HepG2 (cell line): ENCODE measurements around the gene MYD88. TPM values are rescaled to one million over a fixed set of nuclear protein-coding genes. Genes with fewer than 3 reads are reported as not detected.

Experiments
- ARID2 ChIP-seq: sonication (generic); formaldehyde crosslinking; IDR thresholded peaks from 2 replicates; pipeline ENCODE4 v1.8.1; 2022; ENCODE audit warnings: mild to moderate bottlenecking, missing genetic modification reagents, borderline replicate concordance
- BRF2 ChIP-seq: sonication (generic); formaldehyde crosslinking; IDR thresholded peaks from 2 replicates; pipeline ENCODE4 v1.8.1; 2022; ENCODE audit warnings: mild to moderate bottlenecking, missing genetic modification reagents
- CHD4 ChIP-seq: fragments of 200-600 bp; sonication (generic); IDR thresholded peaks from 2 replicates; pipeline ENCODE4 v1.7.0; 2017; ENCODE audit warnings: mild to moderate bottlenecking, low read length, borderline replicate concordance
- E2F2 ChIP-seq: sonication (generic); formaldehyde crosslinking; IDR thresholded peaks from 2 replicates; pipeline ENCODE4 v1.4.0; 2020; ENCODE audit warnings: missing genetic modification reagents, borderline replicate concordance
- EED ChIP-seq: sonication (generic); formaldehyde crosslinking; IDR thresholded peaks from 2 replicates; pipeline ENCODE4 v1.5.0; 2020; ENCODE audit warnings: mild to moderate bottlenecking, missing genetic modification reagents
- KIAA2018 ChIP-seq: sonication (generic); formaldehyde crosslinking; IDR thresholded peaks from 2 replicates; pipeline ENCODE4 v1.5.0; 2020; ENCODE audit warnings: mild to moderate bottlenecking, missing genetic modification reagents, borderline replicate concordance
- KLF9 ChIP-seq: IDR thresholded peaks from 2 replicates; pipeline ENCODE4 v1.6.1; 2016; ENCODE audit warnings: low read depth
- MAF1 ChIP-seq: sonication (generic); formaldehyde crosslinking; IDR thresholded peaks from 2 replicates; pipeline ENCODE4 v1.5.0; 2020; ENCODE audit warnings: missing genetic modification reagents, borderline replicate concordance
- NR2F2 ChIP-seq: IDR thresholded peaks from 2 replicates; pipeline ENCODE4 v1.6.1; 2012; ENCODE audit warnings: low read depth, inconsistent platforms, borderline replicate concordance
- PCBP2 ChIP-seq: fragments of 200-400 bp; formaldehyde crosslinking; optimal IDR thresholded peaks from 2 replicates; pipeline ENCODE3; 2018; ENCODE audit warnings: low read length, low read depth; ENCODE audit not compliant: poor library complexity, severe bottlenecking
- PHF21A ChIP-seq: sonication (generic); formaldehyde crosslinking; IDR thresholded peaks from 2 replicates; pipeline ENCODE4 v1.5.0; 2020; ENCODE audit warnings: mild to moderate bottlenecking, missing genetic modification reagents
- ZBTB1 ChIP-seq: sonication (generic); formaldehyde crosslinking; IDR thresholded peaks from 2 replicates; pipeline ENCODE4 v1.4.0; 2020; ENCODE audit warnings: missing genetic modification reagents, borderline replicate concordance
- ZBTB10 ChIP-seq: sonication (generic); formaldehyde crosslinking; IDR thresholded peaks from 2 replicates; pipeline ENCODE4 v1.4.0; 2020; ENCODE audit warnings: missing genetic modification reagents, borderline replicate concordance
- ZNF501 ChIP-seq: sonication (generic); formaldehyde crosslinking; IDR thresholded peaks from 2 replicates; pipeline ENCODE4 v1.5.1; 2020; ENCODE audit warnings: mild to moderate bottlenecking, moderate library complexity, missing genetic modification reagents
- polyA plus RNA-seq, 8 experiments: library from polyadenylated mRNA; depleted of rRNA in 3 of 8; stranded (reverse) in 7 of 8; unstranded in 1 of 8; fragments of >200 nt; fragmentation: Illumina TruSeq in 4 of 8; extraction: Trizol in 4 of 8; gene quantifications; 2 replicates each; pipeline versions ENCODE4 v1.2.1 to v1.2.3, GENCODE V29; 2011 to 2016; ENCODE audit warnings: low read depth in 4 of 8, missing spikeins in 1 of 8, mixed read lengths in 1 of 8; ENCODE audit not compliant: insufficient read depth in 1 of 8
- total RNA-seq, 5 experiments: library from RNA; depleted of rRNA; stranded (reverse); fragments of >200 nt; fragmentation: Illumina TruSeq; extraction: Trizol; gene quantifications; 2 replicates each; pipeline ENCODE4 v1.2.3, GENCODE V29; 2016; ENCODE audit warnings: low read depth in 1 of 5
- TF ChIP-seq, protein P1 (sequence below): sonication (generic); formaldehyde crosslinking; IDR thresholded peaks from 2 replicates; pipeline ENCODE4 v1.8.1; 2023; ENCODE audit warnings: mild to moderate bottlenecking, missing genetic modification reagents, borderline replicate concordance

MYD88 gene
- total and polyA plus RNA-seq, 2 of the 13 experiments (the other 11 are each of a cell fraction or from before 2014, with no cell fraction given) = 7.6 to 32.7 TPM

GRCh38 chr3:38117748-38118420 is 20.6 kb upstream of the MYD88 start (continued):
- TF ChIP-seq, protein P1, sequence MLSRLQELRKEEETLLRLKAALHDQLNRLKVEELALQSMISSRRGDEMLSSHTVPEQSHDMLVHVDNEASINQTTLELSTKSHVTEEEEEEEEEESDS = no peak
- TF ChIP-seq ARID2 (no peak), E2F2 (CRISPR knock-in tag) (no peak), ZBTB10 (no peak), PHF21A (CRISPR knock-in tag) (no peak), PCBP2 (no peak), EED (CRISPR knock-in tag) (no peak; the same call in 1 of the 2 replicates), MAF1 (CRISPR knock-in tag) (no peak), KLF9 (CRISPR knock-in tag) (no peak), KIAA2018 (CRISPR knock-in tag) (no peak), ZNF501 (no peak; the same call in 1 of the 2 replicates), BRF2 (CRISPR knock-in tag) (no peak), CHD4 (no peak), ZBTB1 (CRISPR knock-in tag) (no peak), NR2F2 (no peak)
